GM23338 (cell line): Measurements from ENCODE around the gene SLC4A3. TPM values are rescaled to one million over a fixed set of nuclear protein-coding genes. Genes with fewer than 3 reads are reported as not detected.

ENCODE experiments used
- ATAC-seq: fragments of 200-7000 bp; cut with Tn5 transposase; 3 replicates; pipeline ENCODE4 v1.9.1; 2020
- DNase-seq: peaks from one replicate; pipeline ENCODE4 v3.0.0-alpha.2; 2015; ENCODE audit warnings: low spot score
- H2AFZ ChIP-seq: fragments of 200-600 bp; sonication (generic); 2 replicates; pipeline ENCODE4 v1.8.0; 2016; ENCODE audit warnings: antibody characterized with exemption, mild to moderate bottlenecking, moderate library complexity
- H3F3A ChIP-seq: fragments of 200-600 bp; sonication (generic); replicated peaks from 2 replicates; pipeline ENCODE4 v1.8.0; 2017; ENCODE audit warnings: antibody characterized with exemption, mixed run types, low read depth
- H3K27ac ChIP-seq: fragments of 200-600 bp; sonication (generic); 2 replicates; pipeline ENCODE4 v1.6.1; 2016; ENCODE audit warnings: low read depth
- H3K27me3 ChIP-seq: fragments of 200-600 bp; sonication (generic); 2 replicates; pipeline ENCODE4 v1.8.0; 2016; ENCODE audit warnings: mild to moderate bottlenecking, mixed run types, moderate library complexity; ENCODE audit not compliant: insufficient read depth
- H3K36me3 ChIP-seq: fragments of 200-600 bp; sonication (generic); 2 replicates; pipeline ENCODE4 v1.8.0; 2016; ENCODE audit warnings: mild to moderate bottlenecking; ENCODE audit not compliant: insufficient read depth
- H3K4me1 ChIP-seq: fragments of 200-600 bp; sonication (generic); 2 replicates; pipeline ENCODE4 v1.8.0; 2016; ENCODE audit warnings: mild to moderate bottlenecking, moderate library complexity; ENCODE audit not compliant: insufficient read depth
- H3K4me2 ChIP-seq: fragments of 200-600 bp; sonication (generic); 2 replicates; pipeline ENCODE4 v1.7.1; 2017; ENCODE audit warnings: mixed run types
- H3K4me3 ChIP-seq: fragments of 200-600 bp; sonication (generic); 2 replicates; pipeline ENCODE4 v1.6.1; 2016; ENCODE audit warnings: mixed run types
- H3K79me2 ChIP-seq: fragments of 200-600 bp; sonication (generic); replicated peaks from 2 replicates; pipeline ENCODE4 v1.8.0; 2017; ENCODE audit warnings: mild to moderate bottlenecking; ENCODE audit not compliant: insufficient read depth
- H3K9me2 ChIP-seq: fragments of 200-600 bp; sonication (generic); 2 replicates; pipeline ENCODE4 v1.8.0; 2017; ENCODE audit not compliant: insufficient read depth
- H4K20me1 ChIP-seq: fragments of 200-600 bp; sonication (generic); replicated peaks from 2 replicates; pipeline ENCODE4 v1.8.0; 2017; ENCODE audit warnings: mild to moderate bottlenecking; ENCODE audit not compliant: insufficient read depth
- H3K27ac Mint-ChIP-seq: 2 replicates; pipeline ENCODE4 v1.8.0; 2020; ENCODE audit warnings: inconsistent platforms, mild to moderate bottlenecking, moderate library complexity, mixed read lengths
- H3K27me3 Mint-ChIP-seq: 3 replicates; pipeline ENCODE4 v1.8.0; 2022; ENCODE audit warnings: low read depth, mild to moderate bottlenecking, moderate library complexity, mixed read lengths, inconsistent platforms; ENCODE audit not compliant: insufficient read depth, poor library complexity
- H3K36me3 Mint-ChIP-seq: 3 replicates; pipeline ENCODE4 v1.8.0; 2021; ENCODE audit warnings: low read depth, mild to moderate bottlenecking, inconsistent platforms, moderate library complexity, mixed read lengths
- H3K4me1 Mint-ChIP-seq: 3 replicates; pipeline ENCODE4 v1.8.0; 2020; ENCODE audit warnings: mild to moderate bottlenecking, inconsistent platforms, mixed read lengths
- H3K4me3 Mint-ChIP-seq: 3 replicates; pipeline ENCODE4 v1.8.0; 2021; ENCODE audit warnings: moderate library complexity, mild to moderate bottlenecking, inconsistent platforms, mixed read lengths
- H3K9me3 Mint-ChIP-seq: 3 replicates; pipeline ENCODE4 v1.8.0; 2020; ENCODE audit warnings: moderate library complexity, mild to moderate bottlenecking, inconsistent platforms, mixed read lengths
- CREB1 ChIP-seq: fragments of 250-450 bp; sonication (Bioruptor Pico); IDR thresholded peaks from 2 replicates; pipeline ENCODE4 v1.5.0; 2020; ENCODE audit warnings: low read depth, mild to moderate bottlenecking, moderate library complexity
- EZH2 ChIP-seq: fragments of 200-600 bp; sonication (generic); IDR thresholded peaks from one replicate; pipeline ENCODE4 v1.8.0; 2017; ENCODE audit warnings: antibody characterized with exemption, mild to moderate bottlenecking, low read depth; ENCODE audit not compliant: unreplicated experiment
- JUNB ChIP-seq: IDR thresholded peaks from one replicate; pipeline ENCODE4 v1.6.1; 2016; ENCODE audit warnings: antibody characterized with exemption; ENCODE audit not compliant: unreplicated experiment
- POLR2AphosphoS5 ChIP-seq: IDR thresholded peaks from 2 replicates; pipeline ENCODE4 v1.6.1; 2016; ENCODE audit warnings: antibody characterized with exemption, low read depth
- STAT1 ChIP-seq: IDR thresholded peaks from one replicate; pipeline ENCODE4 v1.6.1; 2016; ENCODE audit warnings: antibody characterized with exemption; ENCODE audit not compliant: unreplicated experiment
- ZNF114 ChIP-seq: fragments of 250-450 bp; sonication (Bioruptor Pico); IDR thresholded peaks from 2 replicates; pipeline ENCODE4 v1.5.0; 2020; ENCODE audit warnings: mild to moderate bottlenecking, moderate library complexity
- ZNF331 ChIP-seq: fragments of 250-450 bp; sonication (Bioruptor Pico); IDR thresholded peaks from 2 replicates; pipeline ENCODE4 v1.5.0; 2020; ENCODE audit warnings: low read depth, mild to moderate bottlenecking, moderate library complexity
- polyA plus RNA-seq: library from polyadenylated mRNA; unstranded; fragments of >200 nt; fragmentation: Nextera tagmentation; extraction: Ambion mirVana; gene quantifications from 2 replicates; pipeline ENCODE4 v1.2.1, GENCODE V29; 2016
- total RNA-seq: library from RNA; depleted of rRNA; stranded (reverse); fragments of >200 nt; shearing (Covaris generic); gene quantifications from 2 replicates; pipeline ENCODE4 v1.2.3, GENCODE V29; 2014
- TF ChIP-seq, protein P1 (sequence below): IDR thresholded peaks from one replicate; pipeline ENCODE4 v1.6.1; 2018; ENCODE audit warnings: antibody characterized with exemption; ENCODE audit not compliant: unreplicated experiment
- TF ChIP-seq, protein P2 (sequence below), 2 experiments: fragments of 200-600 bp in 1 of 2; sonication (generic) in 1 of 2; conservative IDR thresholded peaks; 2 replicates each; pipeline versions ENCODE4 v1.5.1 to v1.6.1; 2016 to 2017; ENCODE audit warnings: antibody characterized with exemption in 2 of 2, low read depth in 2 of 2, mild to moderate bottlenecking in 2 of 2, moderate library complexity in 1 of 2
- TF ChIP-seq, protein P3 (sequence below): IDR thresholded peaks from 2 replicates; pipeline ENCODE4 v1.6.1; 2016; ENCODE audit warnings: antibody characterized with exemption

Gene SLC4A3
- total and polyA plus RNA-seq, 2 experiments from 2014 or later = 3.6 to 6.8 TPM

DNA sequence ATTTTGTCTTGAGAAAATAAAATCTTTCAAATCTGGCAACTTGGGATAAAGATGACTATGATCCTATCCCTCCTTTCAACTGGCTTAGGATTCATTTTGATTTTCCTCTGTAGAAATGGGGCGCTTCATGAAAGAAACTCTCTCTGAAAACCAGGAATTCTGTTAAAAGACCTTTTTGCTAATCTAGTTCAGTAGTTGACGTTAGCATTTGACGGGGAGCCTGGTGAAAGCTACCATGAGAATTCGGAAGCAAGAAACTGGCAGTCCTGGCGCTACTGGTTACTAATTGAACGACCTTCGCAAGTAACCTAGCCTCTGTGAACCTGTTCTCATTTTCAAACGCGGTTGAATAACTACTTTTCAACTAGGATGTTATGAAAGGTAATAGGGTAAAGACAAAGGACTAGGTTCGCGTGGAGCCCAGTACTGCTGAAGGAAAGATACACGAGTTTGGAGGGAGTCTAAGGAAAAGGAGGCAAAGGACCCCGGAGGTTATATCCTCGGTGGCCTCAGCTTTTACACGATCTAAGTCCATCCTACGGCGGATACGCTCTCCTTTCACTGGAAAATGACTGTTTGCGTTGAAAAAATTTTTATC is 30.4 kb upstream of the SLC4A3 start:
- H3K9me3 Mint-ChIP-seq = no peaks in the 10 kb centered on the region; the same call in 2 of the 3 replicates
- ATAC-seq = peak; percentile 12
- peaks cover 27% of the 10 kb centered on the region for H3K4me1 Mint-ChIP-seq

More for the DNA sequence above, 30.4 kb upstream of the SLC4A3 start:
- Mint-ChIP-seq H3K4me3 (peak overlapping the region; percentile 96), H3K36me3 (no peaks in the 10 kb centered on the region; the same call in 1 of the 3 replicates), H3K27me3 (peaks cover 2% of the 10 kb centered on the region), H3K27ac (peak overlapping the region; percentile 99)
- TF ChIP-seq ZNF331 (CRISPR knock-in tag) (no peak), STAT1 (no peak), CREB1 (no peak), JUNB (no peak), EZH2 (no peak), POLR2AphosphoS5 (no peak), ZNF114 (no peak)
- TF ChIP-seq, protein P1, sequence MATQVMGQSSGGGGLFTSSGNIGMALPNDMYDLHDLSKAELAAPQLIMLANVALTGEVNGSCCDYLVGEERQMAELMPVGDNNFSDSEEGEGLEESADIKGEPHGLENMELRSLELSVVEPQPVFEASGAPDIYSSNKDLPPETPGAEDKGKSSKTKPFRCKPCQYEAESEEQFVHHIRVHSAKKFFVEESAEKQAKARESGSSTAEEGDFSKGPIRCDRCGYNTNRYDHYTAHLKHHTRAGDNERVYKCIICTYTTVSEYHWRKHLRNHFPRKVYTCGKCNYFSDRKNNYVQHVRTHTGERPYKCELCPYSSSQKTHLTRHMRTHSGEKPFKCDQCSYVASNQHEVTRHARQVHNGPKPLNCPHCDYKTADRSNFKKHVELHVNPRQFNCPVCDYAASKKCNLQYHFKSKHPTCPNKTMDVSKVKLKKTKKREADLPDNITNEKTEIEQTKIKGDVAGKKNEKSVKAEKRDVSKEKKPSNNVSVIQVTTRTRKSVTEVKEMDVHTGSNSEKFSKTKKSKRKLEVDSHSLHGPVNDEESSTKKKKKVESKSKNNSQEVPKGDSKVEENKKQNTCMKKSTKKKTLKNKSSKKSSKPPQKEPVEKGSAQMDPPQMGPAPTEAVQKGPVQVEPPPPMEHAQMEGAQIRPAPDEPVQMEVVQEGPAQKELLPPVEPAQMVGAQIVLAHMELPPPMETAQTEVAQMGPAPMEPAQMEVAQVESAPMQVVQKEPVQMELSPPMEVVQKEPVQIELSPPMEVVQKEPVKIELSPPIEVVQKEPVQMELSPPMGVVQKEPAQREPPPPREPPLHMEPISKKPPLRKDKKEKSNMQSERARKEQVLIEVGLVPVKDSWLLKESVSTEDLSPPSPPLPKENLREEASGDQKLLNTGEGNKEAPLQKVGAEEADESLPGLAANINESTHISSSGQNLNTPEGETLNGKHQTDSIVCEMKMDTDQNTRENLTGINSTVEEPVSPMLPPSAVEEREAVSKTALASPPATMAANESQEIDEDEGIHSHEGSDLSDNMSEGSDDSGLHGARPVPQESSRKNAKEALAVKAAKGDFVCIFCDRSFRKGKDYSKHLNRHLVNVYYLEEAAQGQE = no peak
- TF ChIP-seq, protein P2, sequence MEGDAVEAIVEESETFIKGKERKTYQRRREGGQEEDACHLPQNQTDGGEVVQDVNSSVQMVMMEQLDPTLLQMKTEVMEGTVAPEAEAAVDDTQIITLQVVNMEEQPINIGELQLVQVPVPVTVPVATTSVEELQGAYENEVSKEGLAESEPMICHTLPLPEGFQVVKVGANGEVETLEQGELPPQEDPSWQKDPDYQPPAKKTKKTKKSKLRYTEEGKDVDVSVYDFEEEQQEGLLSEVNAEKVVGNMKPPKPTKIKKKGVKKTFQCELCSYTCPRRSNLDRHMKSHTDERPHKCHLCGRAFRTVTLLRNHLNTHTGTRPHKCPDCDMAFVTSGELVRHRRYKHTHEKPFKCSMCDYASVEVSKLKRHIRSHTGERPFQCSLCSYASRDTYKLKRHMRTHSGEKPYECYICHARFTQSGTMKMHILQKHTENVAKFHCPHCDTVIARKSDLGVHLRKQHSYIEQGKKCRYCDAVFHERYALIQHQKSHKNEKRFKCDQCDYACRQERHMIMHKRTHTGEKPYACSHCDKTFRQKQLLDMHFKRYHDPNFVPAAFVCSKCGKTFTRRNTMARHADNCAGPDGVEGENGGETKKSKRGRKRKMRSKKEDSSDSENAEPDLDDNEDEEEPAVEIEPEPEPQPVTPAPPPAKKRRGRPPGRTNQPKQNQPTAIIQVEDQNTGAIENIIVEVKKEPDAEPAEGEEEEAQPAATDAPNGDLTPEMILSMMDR (conservative IDR thresholded peaks at IDR 0.05; ENCODE audit: low read depth in 2 of 2) = no peak
- TF ChIP-seq, protein P3, sequence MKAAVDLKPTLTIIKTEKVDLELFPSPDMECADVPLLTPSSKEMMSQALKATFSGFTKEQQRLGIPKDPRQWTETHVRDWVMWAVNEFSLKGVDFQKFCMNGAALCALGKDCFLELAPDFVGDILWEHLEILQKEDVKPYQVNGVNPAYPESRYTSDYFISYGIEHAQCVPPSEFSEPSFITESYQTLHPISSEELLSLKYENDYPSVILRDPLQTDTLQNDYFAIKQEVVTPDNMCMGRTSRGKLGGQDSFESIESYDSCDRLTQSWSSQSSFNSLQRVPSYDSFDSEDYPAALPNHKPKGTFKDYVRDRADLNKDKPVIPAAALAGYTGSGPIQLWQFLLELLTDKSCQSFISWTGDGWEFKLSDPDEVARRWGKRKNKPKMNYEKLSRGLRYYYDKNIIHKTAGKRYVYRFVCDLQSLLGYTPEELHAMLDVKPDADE = no peak
- Histone ChIP-seq H3K27ac (peak overlapping the region; percentile 97), H3K4me2 (peak overlapping the region; percentile 79), H3K4me1 (peaks cover 26% of the 10 kb centered on the region), H3K79me2 (peaks cover 9% of the 10 kb centered on the region; the same call in 1 of the 2 replicates), H3K9me2 (no peaks in the 10 kb centered on the region), H3K36me3 (no peaks in the 10 kb centered on the region), H3F3A (peaks cover 4% of the 10 kb centered on the region), H3K27me3 (no peaks in the 10 kb centered on the region), H2AFZ (no peak overlapping the region), H3K4me3 (peak overlapping the region; percentile 57), H4K20me1 (no peaks in the 10 kb centered on the region)
- DNase-seq = peak; percentile 37
